Measurements from ENCODE around the gene GP1BA.

Gene GP1BA

GRCh38 chr17:4948931-4949320, 16.8 kb downstream of the GP1BA start:
- Histone ChIP-seq H3K36me3 (ENCODE audit: control insufficient read depth, insufficient read depth, low read length) (peaks cover 33% of the 10 kb centered on the region), H3K4me1 (ENCODE audit: control insufficient read depth, insufficient read depth, low read length) (peaks cover 15% of the 10 kb centered on the region), H3K4me3 (ENCODE audit: low read depth, low read length) (peak overlapping the region; percentile 62)

GRCh38 chr17:4949321-4950074, 17.4 kb downstream of the GP1BA start:
- H3K9ac ChIP-seq (ENCODE audit: low read depth, low read length): peak overlapping the region; percentile 90
- H3K4me3 ChIP-seq (ENCODE audit: low read depth, low read length): peak overlapping the region; percentile 62
- H3K4me1 ChIP-seq (ENCODE audit: control insufficient read depth, insufficient read depth, low read length): peaks cover 13% of the 10 kb centered on the region
- H3K27me3 ChIP-seq (ENCODE audit: control insufficient read depth, insufficient read depth, low read length): no peaks in the 10 kb centered on the region
- no peaks in the 10 kb centered on the region for H3K9me3 ChIP-seq (ENCODE audit: control insufficient read depth, insufficient read depth, low read length)
- peaks cover 27% of the 10 kb centered on the region for H3K36me3 ChIP-seq (ENCODE audit: control insufficient read depth, insufficient read depth, low read length)

More at GRCh38 chr17:4948931-4949320, 16.8 kb downstream of the GP1BA start:
- Histone ChIP-seq H3K9ac (ENCODE audit: low read depth, low read length) (peak overlapping the region; percentile 90), H3K27me3 (ENCODE audit: control insufficient read depth, insufficient read depth, low read length) (no peaks in the 10 kb centered on the region), H3K9me3 (ENCODE audit: control insufficient read depth, insufficient read depth, low read length) (no peaks in the 10 kb centered on the region)

GRCh38 chr17:4950075-4950745, 18.1 kb downstream of the GP1BA start:
- H3K27me3 ChIP-seq (ENCODE audit: control insufficient read depth, insufficient read depth, low read length): no peaks in the 10 kb centered on the region
- H3K9ac ChIP-seq (ENCODE audit: low read depth, low read length): peak overlapping the region; percentile 88
- H3K9me3 ChIP-seq (ENCODE audit: control insufficient read depth, insufficient read depth, low read length): no peaks in the 10 kb centered on the region
- peak overlapping the region; percentile 81 for H3K4me3 ChIP-seq (ENCODE audit: low read depth, low read length)
- H3K36me3 ChIP-seq (ENCODE audit: control insufficient read depth, insufficient read depth, low read length): peaks cover 20% of the 10 kb centered on the region
- peaks cover 13% of the 10 kb centered on the region for H3K4me1 ChIP-seq (ENCODE audit: control insufficient read depth, insufficient read depth, low read length)

GRCh38 chr17:4950746-4951204, 18.7 kb downstream of the GP1BA start, which contains the start of gene ENO3:
Gene ENO3, plus strand, starts transcription at chr17:4951119. Its CDS starts 711 bp downstream, at chr17:4951830.
- Histone ChIP-seq H3K36me3 (ENCODE audit: control insufficient read depth, insufficient read depth, low read length) (peaks cover 15% of the 10 kb centered on the region), H3K9me3 (ENCODE audit: control insufficient read depth, insufficient read depth, low read length) (no peaks in the 10 kb centered on the region), H3K9ac (ENCODE audit: low read depth, low read length) (peak within 1 kb of the TSS; percentile 88), H3K4me3 (ENCODE audit: low read depth, low read length) (peak within 1 kb of the TSS; percentile 81), H3K4me1 (ENCODE audit: control insufficient read depth, insufficient read depth, low read length) (peaks cover 13% of the 10 kb centered on the region), H3K27me3 (ENCODE audit: control insufficient read depth, insufficient read depth, low read length) (no peaks in the 10 kb centered on the region)

- peaks cover 9% of the 10 kb centered on the region for H3K4me1 ChIP-seq (ENCODE audit: control insufficient read depth, insufficient read depth, low read length)
- no peaks in the 10 kb centered on the region for H3K27me3 ChIP-seq (ENCODE audit: control insufficient read depth, insufficient read depth, low read length)
- peaks cover 11% of the 10 kb centered on the region for H3K36me3 ChIP-seq (ENCODE audit: control insufficient read depth, insufficient read depth, low read length)
- H3K9me3 ChIP-seq (ENCODE audit: control insufficient read depth, insufficient read depth, low read length): no peaks in the 10 kb centered on the region
- peak overlapping the region; percentile 62 for H3K9ac ChIP-seq (ENCODE audit: low read depth, low read length)
- H3K4me3 ChIP-seq (ENCODE audit: low read depth, low read length): peak overlapping the region; percentile 81
Observed at GRCh38 chr17:4951486-4951885, 19.4 kb downstream of the GP1BA start.

- H3K4me3 ChIP-seq (ENCODE audit: low read depth, low read length): no peak overlapping the region
- no peaks in the 10 kb centered on the region for H3K9me3 ChIP-seq (ENCODE audit: control insufficient read depth, insufficient read depth, low read length)
- H3K36me3 ChIP-seq (ENCODE audit: control insufficient read depth, insufficient read depth, low read length): peaks cover 3% of the 10 kb centered on the region
- peaks cover 9% of the 10 kb centered on the region for H3K4me1 ChIP-seq (ENCODE audit: control insufficient read depth, insufficient read depth, low read length)
- H3K27me3 ChIP-seq (ENCODE audit: control insufficient read depth, insufficient read depth, low read length): no peaks in the 10 kb centered on the region
- H3K9ac ChIP-seq (ENCODE audit: low read depth, low read length): no peak overlapping the region
Observed at GRCh38 chr17:4953451-4953961, 21.4 kb downstream of the GP1BA start.

GRCh38 chr17:4955091-4955490, 23.0 kb downstream of the GP1BA start:
- no peaks in the 10 kb centered on the region for H3K9me3 ChIP-seq (ENCODE audit: control insufficient read depth, insufficient read depth, low read length)
- peaks cover 12% of the 10 kb centered on the region for H3K4me1 ChIP-seq (ENCODE audit: control insufficient read depth, insufficient read depth, low read length)
- H3K27me3 ChIP-seq (ENCODE audit: control insufficient read depth, insufficient read depth, low read length): no peaks in the 10 kb centered on the region
- H3K36me3 ChIP-seq (ENCODE audit: control insufficient read depth, insufficient read depth, low read length): peaks cover 10% of the 10 kb centered on the region
- no peak overlapping the region for H3K9ac ChIP-seq (ENCODE audit: low read depth, low read length)
- no peak overlapping the region for H3K4me3 ChIP-seq (ENCODE audit: low read depth, low read length)

- no peak overlapping the region for H3K4me3 ChIP-seq (ENCODE audit: low read depth, low read length)
- no peak overlapping the region for H3K9ac ChIP-seq (ENCODE audit: low read depth, low read length)
- H3K9me3 ChIP-seq (ENCODE audit: control insufficient read depth, insufficient read depth, low read length): no peaks in the 10 kb centered on the region
- H3K4me1 ChIP-seq (ENCODE audit: control insufficient read depth, insufficient read depth, low read length): peaks cover 11% of the 10 kb centered on the region
- peaks cover 10% of the 10 kb centered on the region for H3K36me3 ChIP-seq (ENCODE audit: control insufficient read depth, insufficient read depth, low read length)
- no peaks in the 10 kb centered on the region for H3K27me3 ChIP-seq (ENCODE audit: control insufficient read depth, insufficient read depth, low read length)
Observed at GRCh38 chr17:4956493-4957061, 24.5 kb downstream of the GP1BA start.

- H3K9ac ChIP-seq (ENCODE audit: low read depth, low read length): no peak overlapping the region
- peaks cover 7% of the 10 kb centered on the region for H3K4me1 ChIP-seq (ENCODE audit: control insufficient read depth, insufficient read depth, low read length)
- H3K9me3 ChIP-seq (ENCODE audit: control insufficient read depth, insufficient read depth, low read length): no peaks in the 10 kb centered on the region
- no peaks in the 10 kb centered on the region for H3K27me3 ChIP-seq (ENCODE audit: control insufficient read depth, insufficient read depth, low read length)
- H3K4me3 ChIP-seq (ENCODE audit: low read depth, low read length): no peak overlapping the region
- H3K36me3 ChIP-seq (ENCODE audit: control insufficient read depth, insufficient read depth, low read length): peaks cover 10% of the 10 kb centered on the region
Observed at GRCh38 chr17:4958102-4958501, 26.0 kb downstream of the GP1BA start.

GRCh38 chr17:4959261-4959965, 27.3 kb downstream of the GP1BA start:
- H3K27me3 ChIP-seq (ENCODE audit: control insufficient read depth, insufficient read depth, low read length): no peaks in the 10 kb centered on the region
- peaks cover 10% of the 10 kb centered on the region for H3K36me3 ChIP-seq (ENCODE audit: control insufficient read depth, insufficient read depth, low read length)
- peaks cover 7% of the 10 kb centered on the region for H3K4me1 ChIP-seq (ENCODE audit: control insufficient read depth, insufficient read depth, low read length)
- H3K4me3 ChIP-seq (ENCODE audit: low read depth, low read length): no peak overlapping the region
- H3K9me3 ChIP-seq (ENCODE audit: control insufficient read depth, insufficient read depth, low read length): no peaks in the 10 kb centered on the region
- H3K9ac ChIP-seq (ENCODE audit: low read depth, low read length): peak overlapping the region; percentile 16

GRCh38 chr17:4960279-4960922, 28.3 kb downstream of the GP1BA start:
- Histone ChIP-seq H3K4me3 (ENCODE audit: low read depth, low read length) (no peak overlapping the region), H3K4me1 (ENCODE audit: control insufficient read depth, insufficient read depth, low read length) (peaks cover 7% of the 10 kb centered on the region), H3K27me3 (ENCODE audit: control insufficient read depth, insufficient read depth, low read length) (no peaks in the 10 kb centered on the region), H3K36me3 (ENCODE audit: control insufficient read depth, insufficient read depth, low read length) (peaks cover 10% of the 10 kb centered on the region), H3K9ac (ENCODE audit: low read depth, low read length) (peak overlapping the region; percentile 16), H3K9me3 (ENCODE audit: control insufficient read depth, insufficient read depth, low read length) (no peaks in the 10 kb centered on the region)

Data from iPS-15b (cell line).